NCI-H1105 treated with DMSO at 0.1 percent for 48 hours (cell line): ENCODE results near the gene FAM162B.
"Not testable (repeated sequence)": the region's sequence is repeated elsewhere in the genome, so short reads cannot be mapped to it uniquely, and the experiment has no call there.

Experiments used
- DNase-seq: peaks from one replicate; lab custom pipeline; 2025; lab: John Stamatoyannopoulos, UW

The FAM162B gene

GRCh38 chr6:116764961-116765841 is at the start of gene FAM162B:
Gene FAM162B, minus strand, starts transcription at chr6:116765719. Its CDS starts 143 bp downstream, at chr6:116765576.
- DNase-seq = no peak

DNA sequence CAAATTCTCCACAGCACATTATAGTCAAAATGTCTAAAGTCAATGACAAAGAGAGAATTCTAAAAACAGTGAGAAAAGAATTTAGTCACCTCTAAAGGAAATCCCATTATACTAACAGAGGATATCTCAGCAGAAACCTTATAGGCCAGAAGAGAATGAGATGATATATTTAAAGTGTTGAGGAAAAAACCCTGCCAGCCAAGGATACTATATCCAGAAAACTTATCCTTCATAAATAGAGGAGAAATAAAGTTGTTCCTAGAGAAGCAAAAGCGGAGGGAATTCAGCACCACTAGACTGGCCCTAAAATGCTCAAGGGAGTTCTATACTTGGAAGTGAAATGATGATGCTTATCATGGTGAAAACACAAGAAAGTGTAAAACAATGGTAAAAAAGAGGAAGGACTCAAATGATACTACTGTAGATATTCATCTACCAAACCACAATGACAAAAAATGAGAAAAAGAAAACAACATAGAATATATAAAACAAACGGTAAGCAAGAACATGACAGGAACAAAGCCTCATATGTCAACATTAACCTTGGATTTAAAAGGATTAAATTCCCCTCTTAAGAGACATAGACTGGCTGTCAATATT is 46.6 kb upstream of the FAM162B start:
- DNase-seq = no peak

- DNase-seq = no peak
Measured at GRCh38 chr6:116801971-116802370, 36.5 kb upstream of the FAM162B start.

DNA sequence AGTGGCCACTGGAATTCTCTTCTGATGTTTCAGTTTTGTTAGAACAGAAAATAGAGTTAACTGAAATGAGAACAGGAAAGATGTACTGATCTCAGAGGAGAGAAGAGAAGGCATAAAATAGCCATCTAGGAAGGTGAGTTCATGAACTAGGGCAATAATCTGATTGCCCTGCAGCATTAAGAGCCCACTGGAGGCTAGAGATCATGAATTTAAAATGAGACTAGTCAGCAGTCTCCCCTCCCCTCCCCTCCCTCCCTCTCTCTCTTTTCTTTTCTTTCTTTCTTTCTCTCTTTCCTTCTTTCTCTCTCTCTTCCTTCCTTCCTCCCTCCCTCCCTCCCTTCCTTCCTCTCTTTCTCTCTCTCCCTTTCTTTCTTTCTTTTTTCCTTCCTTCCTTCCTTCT is 34.4 kb upstream of the FAM162B start:
- DNase-seq = no peak

- no peak for DNase-seq
Measured at GRCh38 chr6:116797585-116797984, 32.1 kb upstream of the FAM162B start.

DNA sequence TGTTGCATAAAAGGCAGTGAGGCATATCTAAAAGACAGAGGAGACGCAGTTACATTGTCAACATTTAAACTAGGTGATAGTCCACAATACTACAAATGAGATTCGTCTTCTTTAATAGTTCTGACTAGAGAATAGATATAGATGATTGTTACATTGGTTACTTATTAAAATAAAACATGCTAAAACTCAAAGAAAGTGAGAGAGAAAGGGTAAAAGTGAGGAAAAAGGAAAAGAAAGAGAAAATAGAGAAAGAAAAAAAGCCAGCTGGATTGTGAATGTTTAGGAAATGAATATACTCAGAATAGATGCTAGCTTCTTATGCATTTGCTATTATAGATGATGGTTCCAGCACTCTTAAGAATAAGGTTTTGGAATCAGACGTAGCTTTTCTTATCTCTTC is 27.7 kb upstream of the FAM162B start:
- DNase-seq = no peak

- DNase-seq = no peak
Measured at GRCh38 chr6:116783852-116784251, 18.3 kb upstream of the FAM162B start.

- peak; percentile 66 for DNase-seq
Measured at GRCh38 chr6:116779573-116780164, 14.2 kb upstream of the FAM162B start.

GRCh38 chr6:116773886-116774285 is 8.4 kb upstream of the FAM162B start:
- no peak for DNase-seq

GRCh38 chr6:116772450-116772849 is 6.9 kb upstream of the FAM162B start:
- no peak for DNase-seq

DNA sequence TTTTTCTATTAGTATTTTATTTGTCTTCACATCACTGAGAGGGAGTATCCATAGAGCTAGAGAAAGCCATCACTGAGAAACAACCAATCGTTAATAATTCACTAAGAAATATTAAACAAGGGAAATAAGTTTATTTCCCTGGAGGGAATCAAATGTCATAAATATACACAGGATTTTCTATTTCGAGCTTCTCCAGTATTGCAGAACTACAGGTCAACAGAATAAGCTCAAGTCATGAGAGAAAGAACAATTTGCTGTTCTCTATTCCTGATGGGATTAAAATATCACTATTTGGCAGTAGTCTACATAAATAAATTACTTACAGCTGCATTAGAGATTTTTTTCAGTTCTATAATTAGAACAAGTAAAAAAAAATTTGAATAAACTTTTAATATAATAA is 2.2 kb upstream of the FAM162B start:
- DNase-seq = no peak

- no peak for DNase-seq
Measured at GRCh38 chr6:116766506-116767176, 1.1 kb upstream of the FAM162B start.

DNA sequence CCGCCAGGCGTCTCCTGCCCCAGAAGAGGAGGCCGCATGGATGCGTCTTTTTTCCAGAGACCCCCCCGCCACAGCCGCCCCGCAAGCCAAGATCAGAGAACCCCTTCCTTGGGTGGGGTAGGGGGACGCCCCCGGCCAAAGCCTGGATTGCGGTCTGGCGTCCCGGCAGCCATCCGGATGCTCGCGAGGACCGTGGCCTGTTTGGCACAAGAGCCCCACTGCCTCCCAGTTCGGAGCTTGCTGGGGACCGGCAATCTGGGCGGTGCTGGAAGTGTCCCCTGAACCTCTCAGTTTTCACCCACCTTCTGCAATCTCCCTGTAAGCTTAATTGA is 924 bp downstream of the FAM162B start:
- DNase-seq = no peak

GRCh38 chr6:116763906-116764628 is 1.5 kb downstream of the FAM162B start:
- no peak for DNase-seq

DNA sequence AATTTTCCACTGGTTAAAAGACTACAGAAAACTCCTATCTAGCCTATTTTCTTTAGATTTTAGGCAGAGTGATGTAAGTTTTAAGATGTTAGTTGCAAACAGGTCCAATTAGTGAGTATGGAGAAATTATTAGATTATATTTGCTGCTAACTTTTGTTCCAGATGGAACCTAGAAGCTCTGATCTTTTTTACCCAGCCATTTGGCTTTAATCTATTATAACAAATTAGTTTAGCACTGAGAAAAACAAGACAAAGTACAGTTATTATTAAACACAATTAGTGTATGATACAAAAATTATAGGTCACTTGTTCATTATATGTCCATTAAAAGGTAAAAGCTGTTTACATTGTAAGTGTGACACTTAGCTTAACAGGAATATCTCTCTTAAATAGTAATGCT is 2.5 kb downstream of the FAM162B start:
- DNase-seq = no peak

DNA sequence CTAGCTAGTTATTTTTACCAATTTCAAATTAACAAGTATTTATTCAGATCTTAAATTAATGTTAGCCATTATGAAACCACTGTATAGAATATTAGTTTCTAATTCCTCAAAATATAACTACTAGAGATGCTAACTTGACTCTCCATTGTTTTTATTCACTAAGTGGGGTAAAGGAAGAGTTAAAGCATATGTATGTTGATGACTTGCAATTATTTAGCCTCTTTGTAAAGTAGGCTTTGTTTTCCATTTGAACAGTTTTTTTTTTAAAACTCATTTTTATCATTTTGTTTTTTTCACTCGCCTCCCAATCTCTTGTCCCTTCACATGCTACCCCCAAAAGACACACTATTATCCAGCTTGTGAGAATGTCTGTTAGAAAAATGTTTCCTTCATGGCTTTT is 3.3 kb downstream of the FAM162B start:
- no peak for DNase-seq

DNA sequence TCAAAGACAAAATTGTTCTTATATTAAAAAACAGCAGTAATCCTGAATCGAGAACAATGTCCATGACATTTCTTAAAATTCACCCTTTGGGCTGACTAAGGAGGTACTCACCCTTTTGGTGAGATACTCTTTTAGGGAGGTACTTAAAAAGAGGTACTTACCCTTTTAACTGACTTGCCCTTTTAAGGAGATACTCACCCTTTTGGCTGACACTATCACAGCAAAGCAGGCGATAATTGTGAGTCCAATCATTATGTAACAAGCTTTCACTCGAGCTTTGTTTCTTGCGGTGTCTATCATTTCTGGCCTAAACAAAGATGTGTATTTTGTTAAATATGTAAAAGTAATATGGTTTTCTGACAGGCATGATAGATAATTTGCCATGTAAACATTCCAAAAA is 3.7 kb downstream of the FAM162B start:
- no peak for DNase-seq

GRCh38 chr6:116745176-116745575 is 20.3 kb downstream of the FAM162B start:
- DNase-seq = no peak

- DNase-seq = no peak
Measured at GRCh38 chr6:116741571-116741970, 23.9 kb downstream of the FAM162B start.

- not testable (repeated sequence) for DNase-seq
Measured at GRCh38 chr6:116740486-116740885, 25.0 kb downstream of the FAM162B start.

DNA sequence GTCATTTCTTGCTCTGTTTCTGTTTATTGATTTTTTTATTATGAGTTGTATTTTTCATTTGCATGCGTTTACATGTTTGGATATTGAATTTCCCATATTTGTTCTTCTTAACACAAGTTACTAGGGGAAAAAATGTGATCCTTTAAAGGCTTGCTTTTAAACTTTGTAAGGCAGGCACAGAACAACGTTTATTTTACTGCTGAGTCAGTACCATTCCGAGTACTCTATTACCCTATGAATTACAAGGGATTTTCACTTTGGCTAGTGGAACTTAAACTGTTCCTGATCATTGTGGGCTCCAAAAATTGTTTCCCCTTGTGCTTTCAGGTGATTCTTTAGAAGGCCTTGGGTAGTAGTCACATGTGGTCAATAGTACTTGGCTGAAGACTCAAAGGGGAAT is 28.5 kb downstream of the FAM162B start:
- no peak for DNase-seq

- no peak for DNase-seq
Measured at GRCh38 chr6:116730513-116730912, 35.0 kb downstream of the FAM162B start.
